Colonic mucosa (tissue), 4 donors: Measurements from ENCODE around the gene THRB. TPM values are rescaled to one million over a fixed set of nuclear protein-coding genes. Genes with fewer than 3 reads are reported as not detected.

Experiments
- DNase-seq: peaks from one replicate; pipeline ENCODE4 v3.0.0-alpha.2; 2020
- H3K27ac ChIP-seq: fragments of 200-600 bp; one replicate; pipeline ENCODE4 v1.8.0; 2021
- H3K27me3 ChIP-seq: fragments of 200-600 bp; one replicate; pipeline ENCODE4 v1.8.0; 2021
- H3K36me3 ChIP-seq: fragments of 200-600 bp; one replicate; pipeline ENCODE4 v1.8.0; 2021
- H3K4me1 ChIP-seq: fragments of 200-600 bp; one replicate; pipeline ENCODE4 v1.8.0; 2021; ENCODE audit warnings: mild to moderate bottlenecking
- H3K4me3 ChIP-seq: fragments of 200-600 bp; one replicate; pipeline ENCODE4 v1.8.0; 2021
- H3K9ac ChIP-seq, 2 donors: one replicate each; pipeline ENCODE4 v1.7.0; 2013; ENCODE audit warnings: control low read depth in 2 of 2, low read depth in 2 of 2, low read length in 2 of 2
- H3K9me3 ChIP-seq: fragments of 200-600 bp; one replicate; pipeline ENCODE4 v1.8.0; 2021
- CTCF ChIP-seq: fragments of 200-600 bp; IDR thresholded peaks from one replicate; pipeline ENCODE4 v1.8.0; 2022; ENCODE audit warnings: antibody characterized with exemption, mild to moderate bottlenecking
- intact Hi-C: fragments of 100-400 bp; cut with DNase I; formaldehyde crosslinking; loops from one replicate; pipeline ENCODE4 v1.14.1; 2022
- total RNA-seq, 2 donors: library from RNA; stranded (reverse); fragmentation: NEBNext Ultra II Directional in 1 of 2; extraction: Animal tissue kit (Norgen Biotek cat#: 25700) in 1 of 2; gene quantifications; one replicate each; pipeline ENCODE4 v1.2.1, GENCODE V29; 2021
- donor health status: healthy.
- donor health status: DM: no; HTN: no; CAD: no.
- donor health status: DM: no; HTN: no; CAD: no.

THRB gene
- total RNA-seq, 2 donors from 2014 or later: 23.3 to 27.6 TPM

- Histone ChIP-seq H3K9me3 (no peaks in the 10 kb centered on the region), H3K36me3 (no peaks in the 10 kb centered on the region), H3K4me1 (no peaks in the 10 kb centered on the region), H3K27me3 (no peaks in the 10 kb centered on the region), H3K9ac (no peak overlapping the region), H3K27ac (no peak overlapping the region), H3K4me3 (no peak overlapping the region)
- TF ChIP-seq CTCF: no peak
- DNase-seq: no peak
- intact Hi-C loops: no loop called here
Measured at GRCh38 chr3:24141548-24141947, 353.1 kb downstream of the THRB start.

- H3K27ac ChIP-seq: no peak overlapping the region
- no peak for TF ChIP-seq CTCF
Measured at GRCh38 chr3:24139463-24140412, 354.9 kb downstream of the THRB start.

GRCh38 chr3:24138876-24139256 is 355.8 kb downstream of the THRB start:
- no peak overlapping the region for H3K4me3 ChIP-seq
- no peaks in the 10 kb centered on the region for H3K36me3 ChIP-seq
- no peaks in the 10 kb centered on the region for H3K4me1 ChIP-seq
- no peak for DNase-seq
- no peak overlapping the region for H3K27ac ChIP-seq
- intact Hi-C loops: no loop called here
- no peaks in the 10 kb centered on the region for H3K9me3 ChIP-seq
- no peak for TF ChIP-seq CTCF
- H3K9ac ChIP-seq: no peak overlapping the region
- no peaks in the 10 kb centered on the region for H3K27me3 ChIP-seq

More at GRCh38 chr3:24139463-24140412, 354.9 kb downstream of the THRB start:
- Histone ChIP-seq H3K36me3 (no peaks in the 10 kb centered on the region), H3K4me1 (no peaks in the 10 kb centered on the region), H3K9me3 (no peaks in the 10 kb centered on the region), H3K27me3 (no peaks in the 10 kb centered on the region), H3K4me3 (no peak overlapping the region), H3K9ac (no peak overlapping the region)
- intact Hi-C loops: no loop called here
- no peak for DNase-seq

GRCh38 chr3:24137958-24138875 is 356.4 kb downstream of the THRB start:
- intact Hi-C loops: no loop called here
- Histone ChIP-seq H3K36me3 (no peaks in the 10 kb centered on the region), H3K9ac (no peak overlapping the region), H3K4me1 (no peaks in the 10 kb centered on the region), H3K27me3 (no peaks in the 10 kb centered on the region), H3K9me3 (no peaks in the 10 kb centered on the region), H3K27ac (no peak overlapping the region), H3K4me3 (no peak overlapping the region)
- no peak for TF ChIP-seq CTCF
- no peak for DNase-seq

GRCh38 chr3:24137334-24137733 is 357.3 kb downstream of the THRB start:
- TF ChIP-seq CTCF: no peak
- intact Hi-C loops: no loop called here
- H3K9me3 ChIP-seq: no peaks in the 10 kb centered on the region
- no peaks in the 10 kb centered on the region for H3K27me3 ChIP-seq
- DNase-seq: no peak
- no peak overlapping the region for H3K4me3 ChIP-seq
- no peak overlapping the region for H3K9ac ChIP-seq
- no peaks in the 10 kb centered on the region for H3K4me1 ChIP-seq
- no peak overlapping the region for H3K27ac ChIP-seq
- no peaks in the 10 kb centered on the region for H3K36me3 ChIP-seq
